ENCODE measurements around the gene SNAI1.
A peak's percentile ranks its signal among the peaks of the same experiment; 100 is the strongest.
"Not testable (repeated sequence)": the region's sequence is repeated elsewhere in the genome, so short reads cannot be mapped to it uniquely, and the experiment has no call there.

The SNAI1 gene

DNA sequence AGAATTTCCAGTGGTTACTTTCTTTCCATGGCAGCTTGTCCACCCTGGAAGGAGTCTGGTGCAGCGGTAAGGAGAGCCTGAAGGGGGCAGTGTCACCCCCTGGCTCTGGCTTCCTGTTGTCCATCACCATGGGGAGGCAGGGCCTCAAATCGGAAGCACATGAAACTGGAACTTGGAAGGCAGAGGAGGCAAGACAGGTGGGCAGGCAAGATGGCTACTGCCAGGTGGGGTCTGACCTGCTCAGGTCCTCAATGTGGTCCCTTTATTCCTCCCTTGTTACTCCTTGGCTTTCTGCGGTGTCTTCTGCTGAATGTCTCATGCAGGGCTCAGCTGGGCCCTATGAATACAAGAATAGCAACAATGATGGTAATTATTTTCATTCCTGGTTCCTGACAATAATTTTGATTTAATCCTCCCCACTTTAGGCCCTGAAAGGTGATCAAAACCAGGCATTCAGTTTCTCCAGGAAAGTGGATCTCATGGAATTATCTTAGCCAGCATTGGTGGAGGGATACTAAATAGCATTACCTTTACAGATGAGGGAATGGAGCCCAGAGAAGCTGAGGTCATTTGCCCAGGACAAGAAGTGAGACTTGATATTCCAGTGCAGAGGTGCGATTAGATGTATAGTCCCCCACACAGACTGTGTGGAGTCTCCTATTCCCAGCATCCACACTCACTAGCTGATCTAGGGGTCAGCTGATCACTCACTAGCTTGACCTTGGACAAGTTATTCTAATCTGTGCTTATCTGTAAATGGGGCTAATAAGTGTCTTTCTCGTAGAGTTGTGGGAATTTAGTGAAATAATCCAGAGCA is 17.6 kb upstream of the SNAI1 start:
- DNase-seq: peak; percentile 23

DNA sequence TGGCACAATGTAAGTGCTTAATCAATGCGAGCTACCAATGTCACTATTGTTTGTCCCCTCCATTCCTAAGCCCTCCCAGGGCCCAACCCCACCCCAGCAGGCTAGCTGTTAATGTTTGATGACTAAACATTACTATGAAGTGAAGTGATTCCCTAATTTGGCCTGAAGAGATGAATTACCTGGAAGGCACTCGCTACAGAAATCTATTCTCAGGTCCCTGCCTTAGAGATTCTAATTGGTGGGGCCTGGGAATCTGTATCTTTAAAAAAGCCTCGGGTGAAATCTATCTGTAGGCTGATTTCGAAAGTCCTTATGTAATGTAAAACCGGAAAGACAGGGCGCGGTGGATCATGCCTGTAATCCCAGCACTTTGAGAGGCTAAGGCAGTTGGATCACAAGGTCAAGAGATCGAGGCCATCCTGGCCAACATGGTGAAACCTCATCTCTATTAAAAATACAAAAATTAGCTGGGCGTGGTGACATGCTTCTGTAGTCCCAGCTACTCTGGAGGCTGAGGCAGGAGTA is 16.9 kb upstream of the SNAI1 start:
- DNase-seq: no peak

DNA sequence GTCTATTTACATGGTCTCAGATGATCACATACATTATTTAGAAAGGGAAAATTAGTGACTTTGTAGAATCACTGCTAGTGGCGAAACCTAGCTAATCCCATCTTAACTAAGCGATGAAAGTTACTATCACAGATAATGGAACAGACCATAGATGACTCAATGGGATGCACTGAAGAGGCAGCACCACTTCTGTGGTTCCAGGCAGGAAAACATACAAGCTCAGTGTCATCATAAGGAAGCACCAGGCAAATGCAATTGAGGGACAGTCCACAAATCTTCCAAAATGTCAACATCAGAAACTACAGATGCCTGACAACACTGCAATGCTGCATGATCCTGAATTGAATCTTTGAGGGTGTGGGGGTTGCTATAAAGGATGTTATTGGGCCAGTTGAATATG is 15.9 kb upstream of the SNAI1 start:
- DNase-seq: no peak

DNA sequence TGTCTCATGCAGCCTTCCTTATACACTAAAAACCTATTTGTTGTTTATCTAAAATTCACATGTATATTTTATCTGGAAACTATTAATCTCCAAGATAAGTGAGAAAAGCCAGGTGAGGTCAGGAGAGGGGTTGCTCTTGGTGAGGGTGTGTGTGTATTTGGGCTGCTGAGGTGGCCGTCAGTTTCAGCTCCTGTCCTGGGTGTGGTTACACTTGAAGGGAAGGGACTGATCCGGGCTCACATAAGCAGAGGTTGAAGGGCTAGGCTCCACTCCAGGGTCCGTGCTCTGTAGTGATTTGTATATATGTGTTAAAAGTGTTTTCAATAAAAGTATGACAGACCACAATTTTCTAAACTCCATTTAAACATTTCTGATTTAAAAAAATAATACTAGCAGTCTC is 13.5 kb upstream of the SNAI1 start:
- no peak for DNase-seq

DNA sequence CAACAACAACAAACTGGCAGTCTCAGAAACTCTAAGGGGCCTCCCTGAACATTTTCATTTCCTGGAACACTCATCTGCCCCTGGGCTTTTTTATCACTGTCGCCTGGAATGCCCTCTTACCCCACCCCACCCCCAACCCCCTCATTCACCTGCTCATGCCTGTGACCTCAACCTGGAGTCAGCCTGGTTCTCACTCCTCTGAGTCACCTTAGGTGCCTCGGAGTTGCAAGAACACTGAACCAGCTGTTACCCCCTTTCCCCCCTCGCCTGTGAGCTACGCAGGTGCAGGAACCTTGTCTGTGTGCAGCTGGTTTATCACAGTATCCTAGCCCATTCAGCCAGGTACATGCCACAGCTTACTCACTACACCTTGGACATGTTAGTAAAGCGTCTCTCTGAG is 12.8 kb upstream of the SNAI1 start:
- no peak for DNase-seq

DNA sequence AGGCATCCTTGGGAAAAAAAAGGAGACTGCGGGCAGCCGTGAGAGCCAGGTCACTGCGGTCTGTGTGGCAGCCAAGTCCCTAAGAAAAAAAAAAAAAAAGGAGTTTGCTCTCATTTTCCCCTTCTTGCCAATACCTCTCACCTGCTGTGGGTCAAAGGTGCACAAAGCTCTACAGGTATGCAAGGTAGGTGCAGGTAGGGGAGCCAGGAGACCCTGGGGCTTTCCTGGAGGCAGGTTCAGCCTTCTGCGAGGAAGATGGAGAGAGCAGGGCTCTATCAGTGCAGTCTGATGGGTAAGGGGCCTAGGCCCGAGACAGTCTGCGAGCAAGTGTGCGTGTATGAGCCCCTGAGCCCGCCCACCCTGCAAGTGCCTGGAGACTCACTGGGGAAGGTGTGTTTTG is 12.3 kb upstream of the SNAI1 start:
- no peak for DNase-seq

DNA sequence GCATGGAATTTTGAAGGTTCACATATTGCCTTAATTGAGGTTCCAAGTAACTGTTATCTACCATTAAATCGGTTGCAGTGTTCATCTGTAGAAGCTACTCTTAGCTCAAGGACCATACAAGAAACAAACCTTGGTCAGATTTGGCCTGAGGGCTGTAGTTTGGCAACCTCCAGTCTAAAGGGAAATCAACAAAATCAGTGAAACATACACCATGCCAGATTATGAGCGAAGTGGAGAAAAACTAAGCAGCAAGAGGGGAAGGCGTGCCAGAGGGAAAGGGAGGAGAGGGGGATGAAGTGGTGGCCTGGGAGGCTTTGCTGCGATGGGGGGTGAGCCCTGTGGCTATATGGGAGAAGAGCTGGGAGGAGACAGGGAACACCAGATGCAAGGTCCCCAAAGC is 8.8 kb upstream of the SNAI1 start:
- DNase-seq: no peak

DNA sequence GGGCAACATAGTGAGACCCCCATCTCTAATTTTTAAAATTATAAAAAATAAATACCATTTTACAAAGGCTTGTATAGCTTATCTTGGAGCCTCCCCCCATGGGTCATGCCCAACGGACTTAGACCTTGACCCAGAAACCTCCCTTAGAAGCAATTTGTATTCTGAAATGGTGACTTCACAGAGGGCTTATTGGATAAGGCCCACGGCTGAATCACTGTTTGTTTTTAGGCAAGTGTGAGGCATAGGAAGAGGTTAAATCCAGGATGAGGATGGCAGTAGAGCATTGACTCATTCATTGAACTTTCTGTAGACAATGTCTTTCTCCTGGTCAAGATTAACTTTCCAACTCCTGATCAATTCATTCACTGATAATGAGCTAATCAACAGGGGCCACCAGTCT is 6.2 kb upstream of the SNAI1 start:
- DNase-seq: no peak

DNA sequence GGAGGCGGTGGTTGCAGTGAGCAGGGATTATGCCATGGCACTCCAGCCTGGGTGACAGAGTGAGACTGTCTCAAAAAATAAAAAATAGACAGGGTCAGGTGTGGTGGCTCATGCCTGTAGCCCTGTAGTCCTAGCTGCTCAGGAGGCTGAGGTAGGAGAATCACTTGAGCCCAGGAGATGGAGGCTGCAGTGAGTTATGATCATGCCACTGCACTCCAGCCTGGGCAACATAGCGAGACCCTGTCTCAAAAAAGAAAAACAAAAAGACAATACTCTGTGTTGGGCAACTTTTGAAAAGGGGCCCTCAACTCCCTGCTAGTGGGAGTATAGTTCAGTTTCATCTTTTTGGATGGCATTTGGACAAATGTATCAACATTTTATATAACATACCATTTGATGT is 5.0 kb upstream of the SNAI1 start:
- DNase-seq: not testable (repeated sequence)

DNA sequence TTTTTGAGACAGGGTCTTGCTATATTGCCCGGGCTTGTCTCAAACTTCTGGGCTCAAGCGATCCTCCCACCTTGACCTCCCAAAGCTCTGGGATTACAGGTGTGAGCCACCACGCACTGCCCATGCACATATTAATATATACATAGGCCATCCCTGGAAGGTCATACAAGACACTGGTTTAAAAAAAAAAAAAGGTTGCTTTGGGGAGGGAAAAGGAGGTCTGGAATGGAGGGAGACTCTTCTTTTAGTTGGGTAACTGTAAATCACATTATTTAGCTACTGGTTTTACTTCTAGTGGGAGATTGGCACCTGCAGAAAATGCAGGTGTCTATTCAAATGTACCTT is 4.1 kb upstream of the SNAI1 start:
- DNase-seq: no peak

DNA sequence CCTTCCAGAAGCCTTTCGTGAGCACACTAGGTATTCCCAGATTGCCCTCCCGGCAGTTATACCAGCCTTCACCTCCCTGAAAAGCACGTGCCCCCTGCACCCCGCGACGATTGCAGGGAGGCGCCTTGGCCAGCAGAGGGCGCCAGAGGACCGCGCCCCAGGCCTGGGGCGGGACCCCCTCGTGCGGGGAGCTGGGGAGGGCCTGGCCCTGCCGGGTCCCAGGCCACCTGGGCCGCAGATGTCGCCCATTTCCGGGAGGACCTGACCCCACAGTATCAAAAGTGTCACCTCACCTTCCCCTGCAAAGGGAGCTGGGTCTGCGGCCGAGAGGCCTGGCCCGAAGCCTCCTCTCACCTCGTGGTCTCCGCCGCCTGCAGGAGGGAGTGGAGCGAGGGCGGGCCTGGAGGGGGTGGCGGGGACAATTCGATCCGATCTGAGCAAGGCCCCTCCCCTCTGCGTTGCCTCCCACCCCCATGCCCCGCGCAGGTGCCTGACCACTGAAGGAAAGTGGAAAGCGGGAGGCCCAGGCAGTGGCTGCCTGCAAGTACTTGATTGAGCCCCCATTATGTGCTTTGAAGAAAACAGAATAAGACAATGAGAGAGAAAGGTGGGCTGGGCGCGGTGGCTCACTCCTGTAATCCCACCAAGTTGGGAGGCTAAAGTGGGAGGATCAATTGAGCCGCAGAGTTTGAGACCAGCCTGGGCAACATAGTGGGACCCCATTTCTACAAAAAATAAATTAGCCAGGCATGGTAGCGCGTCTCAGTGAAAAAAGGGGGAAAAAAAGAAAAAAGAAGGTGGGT is 3.5 kb upstream of the SNAI1 start:
- DNase-seq: no peak

DNA sequence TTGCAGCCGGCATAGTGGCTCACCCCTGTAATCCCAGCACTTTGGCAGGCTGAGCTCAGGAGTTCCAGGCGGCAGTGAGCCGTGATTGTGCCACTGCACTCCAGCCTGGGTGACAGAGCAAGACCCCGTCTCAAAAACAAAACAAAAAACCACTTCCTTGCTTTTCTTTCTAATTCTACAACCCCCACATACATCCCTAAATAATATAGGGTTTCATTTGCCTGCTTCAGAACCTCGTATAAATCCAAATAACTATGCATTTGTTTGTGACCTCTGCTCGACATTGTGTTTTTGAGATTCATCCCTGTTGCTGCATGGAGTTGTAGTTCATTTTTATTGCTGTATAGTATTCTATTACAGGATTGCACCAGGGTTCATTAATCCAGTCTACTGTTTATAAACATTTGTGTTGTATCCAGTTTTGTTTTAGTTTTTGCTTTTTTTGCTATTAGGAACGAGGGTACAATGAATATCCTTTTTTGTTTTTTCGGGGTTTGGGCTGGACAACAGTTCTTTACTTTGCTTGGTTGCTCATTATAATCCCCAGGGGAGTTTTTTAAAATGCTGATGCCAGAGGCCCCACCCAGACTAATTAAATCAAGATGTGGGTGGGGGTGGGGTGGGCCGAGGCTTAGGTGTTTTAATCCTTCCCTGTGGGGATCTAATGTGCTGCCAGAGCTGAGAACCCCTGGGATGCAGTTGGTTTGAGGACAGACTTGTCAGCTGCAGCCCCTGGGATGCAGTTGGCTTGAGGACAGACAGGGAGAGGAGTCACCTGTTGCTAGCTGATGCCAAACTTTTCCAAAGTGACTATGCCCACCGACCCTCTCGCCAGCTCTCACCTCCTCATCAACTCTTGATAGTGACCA is 2.4 kb upstream of the SNAI1 start:
- DNase-seq: no peak

DNA sequence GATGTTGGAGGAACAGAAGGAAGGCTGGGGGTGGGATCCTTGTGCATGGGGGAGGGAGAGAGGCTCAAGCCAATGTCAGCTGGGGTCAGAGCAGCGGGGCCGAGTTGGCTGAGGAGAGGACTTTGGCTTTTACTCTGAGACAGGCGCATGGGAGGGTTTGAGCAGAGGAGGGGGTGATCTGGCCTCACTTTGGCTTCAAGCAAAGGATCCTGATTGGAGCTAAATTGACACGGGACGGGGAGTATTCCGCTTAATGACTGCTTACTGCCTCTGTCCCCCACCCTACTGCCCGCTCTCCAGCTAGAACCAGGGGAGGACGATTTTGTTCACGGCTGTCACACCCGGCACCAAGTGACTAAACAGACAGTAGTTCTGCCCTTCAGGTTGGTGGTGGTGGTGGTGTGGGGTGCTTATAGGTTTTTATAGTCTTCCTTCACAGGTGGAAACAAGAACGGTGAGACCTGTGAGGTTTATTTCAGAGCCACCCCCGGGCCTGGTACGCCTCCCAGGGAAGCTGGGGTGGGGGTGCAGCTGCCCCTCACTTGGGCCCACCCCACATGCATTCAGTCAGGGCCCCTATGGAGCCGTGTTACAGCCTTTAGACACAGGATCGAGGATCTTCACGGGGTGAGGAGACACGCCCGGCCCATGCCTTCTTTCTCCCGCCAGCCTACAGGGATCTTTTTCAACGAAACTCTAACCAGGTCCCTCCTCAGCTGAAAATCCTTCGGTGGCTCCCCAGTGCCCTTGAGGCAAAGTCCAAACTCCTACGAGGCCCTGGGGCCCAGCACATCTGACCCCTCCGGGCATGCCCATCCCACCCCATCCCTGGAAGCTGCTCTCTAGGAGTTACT is 1.3 kb upstream of the SNAI1 start:
- no peak for DNase-seq

DNA sequence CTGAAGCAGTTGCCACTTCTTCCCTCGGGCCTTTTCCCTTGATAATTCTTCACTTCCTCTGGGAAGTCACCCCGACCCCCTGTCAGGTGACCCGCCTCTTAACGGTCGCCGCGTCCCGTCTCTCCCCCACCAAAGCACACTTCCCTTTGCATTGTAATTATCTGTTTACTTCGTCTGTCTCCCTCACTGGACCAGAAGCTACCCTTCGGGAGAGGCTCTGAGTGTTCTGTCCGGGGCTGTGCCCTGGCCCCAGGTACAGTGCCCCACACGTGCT is 771 bp upstream of the SNAI1 start:
- no peak for DNase-seq

DNA sequence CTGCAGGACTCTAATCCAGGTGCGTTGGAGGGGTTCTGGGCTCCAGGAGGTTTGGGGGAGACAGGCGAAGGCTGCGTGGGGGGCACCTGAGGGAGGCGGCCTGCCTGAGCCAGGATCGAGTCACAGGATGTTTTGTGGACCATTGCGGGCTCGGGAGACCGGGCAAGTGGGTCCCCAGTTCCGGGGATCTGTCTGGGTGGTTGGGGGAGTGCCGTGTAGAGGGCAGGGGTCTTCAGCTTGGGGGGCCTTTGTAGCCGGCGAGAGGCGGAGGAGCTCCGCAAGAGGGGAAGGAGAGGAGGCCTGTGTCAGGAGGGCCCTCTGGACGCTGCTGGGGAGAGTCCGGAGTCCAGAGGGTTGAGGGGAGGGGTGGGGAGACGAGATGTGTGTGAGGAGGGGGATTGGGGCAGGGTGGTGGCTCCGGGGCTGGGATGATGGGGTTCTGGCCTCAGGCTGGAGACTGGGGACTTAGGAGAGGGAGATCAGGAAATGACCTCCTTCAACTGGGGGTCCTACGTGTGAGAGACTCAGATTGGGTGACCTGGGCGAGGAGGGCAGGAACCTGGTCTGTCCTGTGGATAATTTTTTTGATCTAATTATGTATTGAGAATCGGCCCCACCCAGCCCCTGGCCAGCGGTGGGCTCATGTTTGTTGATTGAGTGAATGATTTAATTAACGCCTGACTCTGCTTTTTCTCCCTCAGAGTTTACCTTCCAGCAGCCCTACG is 505 bp downstream of the SNAI1 start:
- DNase-seq: no peak

DNA sequence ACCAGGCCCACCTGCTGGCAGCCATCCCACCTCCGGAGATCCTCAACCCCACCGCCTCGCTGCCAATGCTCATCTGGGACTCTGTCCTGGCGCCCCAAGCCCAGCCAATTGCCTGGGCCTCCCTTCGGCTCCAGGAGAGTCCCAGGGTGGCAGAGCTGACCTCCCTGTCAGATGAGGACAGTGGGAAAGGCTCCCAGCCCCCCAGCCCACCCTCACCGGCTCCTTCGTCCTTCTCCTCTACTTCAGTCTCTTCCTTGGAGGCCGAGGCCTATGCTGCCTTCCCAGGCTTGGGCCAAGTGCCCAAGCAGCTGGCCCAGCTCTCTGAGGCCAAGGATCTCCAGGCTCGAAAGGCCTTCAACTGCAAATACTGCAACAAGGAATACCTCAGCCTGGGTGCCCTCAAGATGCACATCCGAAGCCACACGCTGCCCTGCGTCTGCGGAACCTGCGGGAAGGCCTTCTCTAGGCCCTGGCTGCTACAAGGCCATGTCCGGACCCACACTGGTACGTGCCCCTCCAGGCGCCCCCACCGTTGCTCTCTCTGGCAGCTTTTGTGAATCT is 1.1 kb downstream of the SNAI1 start:
- no peak for DNase-seq

DNA sequence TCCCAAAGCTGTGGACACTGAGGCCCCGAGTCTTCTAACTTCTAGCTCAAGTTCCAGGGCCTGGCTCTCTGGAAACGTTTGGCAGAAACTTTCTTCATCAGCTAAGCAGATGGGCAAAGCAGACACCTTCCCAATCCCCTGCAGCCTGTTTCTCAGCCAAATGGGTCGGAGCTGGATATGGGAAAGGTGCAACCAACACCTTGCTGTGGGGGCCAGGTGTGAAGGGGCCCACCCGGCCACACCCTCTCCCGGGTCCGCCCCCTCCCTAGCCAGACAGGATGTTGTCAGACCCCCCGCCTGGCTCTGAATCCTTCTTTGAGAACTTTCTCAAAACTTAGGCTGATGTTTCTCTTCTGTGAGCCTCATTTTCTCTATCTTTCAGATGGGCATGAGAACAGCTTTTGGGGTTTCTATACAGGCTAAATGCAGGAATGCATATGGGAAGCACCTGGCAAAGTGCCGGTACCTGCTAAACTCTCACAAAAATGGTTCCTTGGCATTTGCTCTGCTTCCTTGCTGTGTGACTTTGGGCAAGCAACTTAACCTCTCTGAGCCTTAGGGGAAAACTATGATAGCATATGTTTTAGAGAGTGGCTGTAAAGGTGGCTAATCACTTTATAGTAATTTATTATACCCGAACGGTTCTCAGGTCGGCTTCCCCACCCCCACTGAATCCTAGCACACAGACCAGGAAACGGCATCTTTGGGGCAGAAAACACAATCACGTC is 1.8 kb downstream of the SNAI1 start:
- no peak for DNase-seq

DNA sequence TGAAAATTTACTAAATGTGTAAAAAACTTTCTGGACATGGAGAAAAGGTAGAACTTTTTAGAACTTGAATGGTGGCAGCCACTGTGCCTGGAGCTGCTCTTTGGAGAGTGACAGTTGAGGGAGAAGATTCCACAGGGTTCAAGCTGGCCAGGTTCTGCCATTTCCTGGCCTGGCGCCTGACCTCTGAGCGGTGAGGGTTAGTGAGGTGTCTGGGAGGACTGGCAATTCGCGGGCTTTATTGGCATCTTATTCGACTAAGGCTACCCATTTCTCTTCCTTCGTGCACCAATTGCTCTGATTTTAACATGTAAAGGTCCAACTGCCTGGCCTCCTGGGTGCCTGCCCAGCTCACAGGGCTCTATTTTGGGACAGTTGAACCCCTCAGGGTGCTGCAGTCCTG is 2.4 kb downstream of the SNAI1 start:
- no peak for DNase-seq

DNA sequence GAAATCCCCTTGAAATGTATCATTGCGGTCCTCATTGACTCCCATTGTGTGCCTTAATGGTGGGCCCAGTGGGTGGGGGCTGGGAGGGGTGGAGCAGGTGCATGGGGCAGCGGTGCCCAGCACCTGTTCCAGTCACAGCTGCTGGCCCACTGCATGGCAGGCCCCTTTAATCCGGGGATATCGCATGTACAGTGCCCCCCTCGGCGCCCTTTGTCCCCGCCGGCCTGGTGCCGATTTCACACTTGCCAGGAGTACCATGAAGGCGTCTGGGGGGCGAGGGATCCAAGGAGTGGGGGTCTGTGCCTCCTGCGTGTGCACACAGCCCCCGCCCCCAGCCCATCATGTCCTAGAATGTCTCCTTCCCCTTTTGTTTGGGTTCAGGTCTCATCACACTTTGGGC is 2.8 kb downstream of the SNAI1 start:
- no peak for DNase-seq

DNA sequence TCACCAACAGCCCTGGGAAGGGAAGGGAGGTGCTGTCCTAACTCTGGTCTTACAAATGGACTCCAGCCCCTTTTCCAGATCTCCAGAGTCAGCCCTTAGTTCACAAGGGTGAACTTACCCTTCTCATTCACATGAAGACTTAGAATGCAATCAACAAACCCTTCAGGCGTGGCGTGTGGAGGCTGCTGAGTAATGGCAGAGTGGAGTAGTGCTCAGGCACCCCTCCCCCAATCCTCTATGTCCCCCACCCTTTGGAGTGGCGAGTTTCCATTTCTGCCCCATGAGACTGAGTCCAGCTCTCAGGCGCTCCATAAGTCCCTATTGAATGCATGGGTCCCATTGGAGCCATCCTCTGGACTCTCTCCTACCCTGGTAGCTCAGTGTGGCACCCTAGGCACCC is 3.3 kb downstream of the SNAI1 start:
- no peak for DNase-seq
